ENCODE data around the gene MRPL39. TPM values are rescaled to one million over a fixed set of nuclear protein-coding genes. Genes with fewer than 3 reads are reported as not detected.

MRPL39 gene
- total and polyA plus RNA-seq, 12 donors, result 39.3 to 73.6 (median 52.7) TPM

- no peak overlapping the region for H3K4me3 ChIP-seq
- DNase-seq (no peak), ATAC-seq (no peak)
- WGBS, 2 donors, result 72 to 75% methylated on average over 4 of the region's 4 CpGs
- no peaks in the 10 kb centered on the region for H3K9me3 ChIP-seq
- peaks cover 0 to under 1% (median 0%) of the 10 kb centered on the region in 9 donors for H3K4me1 ChIP-seq
- H3K27me3 ChIP-seq, result no peaks in the 10 kb centered on the region
- no peak overlapping the region for H3K27ac ChIP-seq
- intact Hi-C loops (cut with DNase I), result no loop called here
- TF ChIP-seq CTCF (IDR thresholded peaks at IDR 0.05), result no peak
- peaks cover 0 to 55% (median 0%) of the 10 kb centered on the region in 9 donors for H3K36me3 ChIP-seq
These were observed 27.9 kb downstream of the MRPL39 start for GRCh38 chr21:25579226-25580013.

DNA sequence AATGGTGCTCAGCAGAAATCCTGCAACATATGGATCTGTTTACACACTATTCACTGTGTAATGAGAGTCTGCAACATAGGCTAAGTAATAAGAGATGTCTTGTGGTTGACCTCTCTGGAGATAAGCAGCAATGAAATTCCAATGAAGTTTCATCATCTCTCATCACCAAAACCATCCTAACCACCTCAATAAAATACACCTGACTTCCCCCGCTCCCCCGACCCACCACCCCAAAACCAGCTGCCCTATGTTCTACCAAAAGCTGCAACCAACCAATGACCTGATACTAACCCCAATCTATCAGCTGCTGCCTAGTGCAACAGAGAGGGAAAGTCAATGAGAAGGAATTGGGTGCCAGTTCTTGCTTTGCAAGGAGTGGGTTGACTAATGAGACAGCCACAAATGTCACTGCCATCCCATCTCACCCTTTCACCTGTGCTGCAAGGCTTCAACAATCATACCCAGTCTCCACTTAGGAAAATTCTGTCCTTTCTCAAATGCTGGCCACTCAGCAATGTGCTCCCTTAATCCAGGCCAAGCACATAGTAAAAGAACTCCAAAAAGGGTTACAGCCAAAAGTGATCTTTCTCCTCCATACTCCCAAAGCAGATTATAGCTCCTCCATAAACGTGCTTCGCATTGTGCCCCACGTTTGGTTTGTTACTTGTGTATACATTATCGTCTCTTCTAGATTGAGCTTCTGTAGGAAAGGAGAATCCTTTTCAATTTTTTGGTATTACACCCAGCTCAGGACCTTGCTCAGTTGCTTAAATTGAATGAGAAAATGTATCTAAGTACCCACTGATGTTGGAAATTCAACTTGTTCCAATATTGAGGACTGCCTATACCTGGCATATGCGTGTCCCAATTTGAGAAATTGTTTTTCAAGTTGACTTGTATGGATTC lies 29.0 kb downstream of the MRPL39 start:
- Histone ChIP-seq H3K9me3 (no peaks in the 10 kb centered on the region), H3K4me3 (no peak overlapping the region), H3K27ac (no peak overlapping the region), H3K36me3 (peaks cover 0 to 47% (median 0%) of the 10 kb centered on the region in 9 donors), H3K27me3 (no peaks in the 10 kb centered on the region), H3K4me1 (peaks cover 0 to 11% (median 0%) of the 10 kb centered on the region in 9 donors)
- TF ChIP-seq CTCF (IDR thresholded peaks at IDR 0.05), result no peak
- ATAC-seq, result no peak
- intact Hi-C loops (cut with DNase I), result no loop called here
- 97 to 98% methylated on average over 7 of the region's 7 CpGs for WGBS, 2 donors
- no peak for DNase-seq

- intact Hi-C loops (cut with DNase I), result no loop called here
- H3K4me3 ChIP-seq, result no peak overlapping the region
- H3K9me3 ChIP-seq, result no peaks in the 10 kb centered on the region
- no peak for ATAC-seq
- no peak for TF ChIP-seq CTCF (IDR thresholded peaks at IDR 0.05)
- no peak for DNase-seq
- H3K27me3 ChIP-seq, result no peaks in the 10 kb centered on the region
- WGBS, 2 donors, result 94 to 98% methylated on average over 3 of the region's 3 CpGs
- no peak overlapping the region for H3K27ac ChIP-seq
- H3K4me1 ChIP-seq, result peaks cover 0 to 19% (median 0%) of the 10 kb centered on the region in 9 donors
- peaks cover 0 to 46% (median 0%) of the 10 kb centered on the region in 9 donors for H3K36me3 ChIP-seq
These were observed 29.7 kb downstream of the MRPL39 start for GRCh38 chr21:25577424-25578055.

Data from heart right ventricle (tissue), 16 donors.